OCI-LY1 (cell line): ENCODE data around the gene TESK2.

Experiments
- EZH2 ChIP-seq: fragments of 200-600 bp; sonication (generic), shearing (Covaris generic); IDR thresholded peaks from 2 replicates; pipeline ENCODE4 v1.8.0; 2017; ENCODE audit warnings: borderline replicate concordance, mixed run types, mild to moderate bottlenecking, antibody characterized with exemption, low read length, moderate library complexity, mixed read lengths
- TF ChIP-seq, protein P1 (sequence below): fragments of 200-600 bp; sonication (generic), shearing (Covaris generic); IDR thresholded peaks from 2 replicates; pipeline ENCODE4 v1.5.1; 2017; ENCODE audit warnings: mild to moderate bottlenecking, antibody characterized with exemption, low read length, moderate library complexity, mixed read lengths

DNA sequence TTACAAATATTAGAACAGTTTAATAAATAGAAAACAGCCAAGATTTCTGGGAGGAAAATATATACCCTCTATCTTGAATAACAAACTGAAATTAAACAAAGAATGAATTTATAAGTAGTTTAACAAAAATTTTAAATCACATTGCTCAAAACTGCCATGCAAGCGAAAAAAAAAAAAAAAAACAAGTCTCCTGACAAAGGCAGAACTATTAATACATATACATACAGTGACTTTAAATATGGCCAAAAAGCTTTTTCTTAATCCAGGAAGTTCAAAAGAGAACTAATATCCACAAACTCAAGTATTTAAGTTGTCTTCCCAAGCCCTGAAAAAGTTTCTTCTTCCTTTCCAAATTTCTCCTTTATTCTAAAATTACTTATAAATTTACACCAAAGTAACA lies 87.2 kb downstream of the TESK2 start:
- TF ChIP-seq, protein P1, sequence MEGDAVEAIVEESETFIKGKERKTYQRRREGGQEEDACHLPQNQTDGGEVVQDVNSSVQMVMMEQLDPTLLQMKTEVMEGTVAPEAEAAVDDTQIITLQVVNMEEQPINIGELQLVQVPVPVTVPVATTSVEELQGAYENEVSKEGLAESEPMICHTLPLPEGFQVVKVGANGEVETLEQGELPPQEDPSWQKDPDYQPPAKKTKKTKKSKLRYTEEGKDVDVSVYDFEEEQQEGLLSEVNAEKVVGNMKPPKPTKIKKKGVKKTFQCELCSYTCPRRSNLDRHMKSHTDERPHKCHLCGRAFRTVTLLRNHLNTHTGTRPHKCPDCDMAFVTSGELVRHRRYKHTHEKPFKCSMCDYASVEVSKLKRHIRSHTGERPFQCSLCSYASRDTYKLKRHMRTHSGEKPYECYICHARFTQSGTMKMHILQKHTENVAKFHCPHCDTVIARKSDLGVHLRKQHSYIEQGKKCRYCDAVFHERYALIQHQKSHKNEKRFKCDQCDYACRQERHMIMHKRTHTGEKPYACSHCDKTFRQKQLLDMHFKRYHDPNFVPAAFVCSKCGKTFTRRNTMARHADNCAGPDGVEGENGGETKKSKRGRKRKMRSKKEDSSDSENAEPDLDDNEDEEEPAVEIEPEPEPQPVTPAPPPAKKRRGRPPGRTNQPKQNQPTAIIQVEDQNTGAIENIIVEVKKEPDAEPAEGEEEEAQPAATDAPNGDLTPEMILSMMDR = no peak
- TF ChIP-seq EZH2 = no peak
